ENCODE data around the gene PRKG1.

Gene PRKG1

GRCh38 chr10:51965451-51965850 lies 891.2 kb downstream of the PRKG1 start:
- no peak for DNase-seq

GRCh38 chr10:51972733-51973346 lies 898.6 kb downstream of the PRKG1 start:
- DNase-seq, result no peak

GRCh38 chr10:51980752-51981151 lies 906.5 kb downstream of the PRKG1 start:
- no peak for DNase-seq

- DNase-seq, result no peak
These were observed 907.4 kb downstream of the PRKG1 start for GRCh38 chr10:51981731-51982130.

- DNase-seq, result no peak
These were observed 909.2 kb downstream of the PRKG1 start for GRCh38 chr10:51983481-51983880.

GRCh38 chr10:51985336-51985735 lies 911.0 kb downstream of the PRKG1 start:
- DNase-seq, result no peak

GRCh38 chr10:51986516-51986915 lies 912.2 kb downstream of the PRKG1 start:
- no peak for DNase-seq

- DNase-seq, result no peak
These were observed 919.2 kb downstream of the PRKG1 start for GRCh38 chr10:51993475-51993874.

GRCh38 chr10:51999096-51999495 lies 924.8 kb downstream of the PRKG1 start:
- DNase-seq, result no peak

- peak; percentile 7 for DNase-seq
These were observed 930.2 kb downstream of the PRKG1 start for GRCh38 chr10:52004342-52004949.

GRCh38 chr10:52007091-52007490 lies 932.8 kb downstream of the PRKG1 start:
- no peak for DNase-seq

GRCh38 chr10:52011118-52011517 lies 936.8 kb downstream of the PRKG1 start:
- no peak for DNase-seq

- DNase-seq, result no peak
These were observed 944.8 kb downstream of the PRKG1 start for GRCh38 chr10:52019077-52019555.

GRCh38 chr10:52019656-52020055 lies 945.4 kb downstream of the PRKG1 start:
- DNase-seq, result no peak

- no peak for DNase-seq
These were observed 945.9 kb downstream of the PRKG1 start for GRCh38 chr10:52020173-52020572.

- no peak for DNase-seq
These were observed 946.4 kb downstream of the PRKG1 start for GRCh38 chr10:52020702-52021101.

- no peak for DNase-seq
These were observed 952.9 kb downstream of the PRKG1 start for GRCh38 chr10:52027055-52027705.

- DNase-seq, result no peak
These were observed 954.2 kb downstream of the PRKG1 start for GRCh38 chr10:52028523-52028858.

- no peak for DNase-seq
These were observed 955.3 kb downstream of the PRKG1 start for GRCh38 chr10:52029628-52030027.

- no peak for DNase-seq
These were observed 955.9 kb downstream of the PRKG1 start for GRCh38 chr10:52030051-52030790.

- DNase-seq, result no peak
These were observed 956.7 kb downstream of the PRKG1 start for GRCh38 chr10:52030975-52031374.

GRCh38 chr10:52031771-52032170 lies 957.5 kb downstream of the PRKG1 start:
- DNase-seq, result no peak

Data from SHP77 treated with DMSO at 0.1 percent for 48 hours (cell line).